ENCODE measurements around the gene TRIM46.
"Not testable (repeated sequence)": the region's sequence is repeated elsewhere in the genome, so short reads cannot be mapped to it uniquely, and the experiment has no call there.

TRIM46 gene

DNA sequence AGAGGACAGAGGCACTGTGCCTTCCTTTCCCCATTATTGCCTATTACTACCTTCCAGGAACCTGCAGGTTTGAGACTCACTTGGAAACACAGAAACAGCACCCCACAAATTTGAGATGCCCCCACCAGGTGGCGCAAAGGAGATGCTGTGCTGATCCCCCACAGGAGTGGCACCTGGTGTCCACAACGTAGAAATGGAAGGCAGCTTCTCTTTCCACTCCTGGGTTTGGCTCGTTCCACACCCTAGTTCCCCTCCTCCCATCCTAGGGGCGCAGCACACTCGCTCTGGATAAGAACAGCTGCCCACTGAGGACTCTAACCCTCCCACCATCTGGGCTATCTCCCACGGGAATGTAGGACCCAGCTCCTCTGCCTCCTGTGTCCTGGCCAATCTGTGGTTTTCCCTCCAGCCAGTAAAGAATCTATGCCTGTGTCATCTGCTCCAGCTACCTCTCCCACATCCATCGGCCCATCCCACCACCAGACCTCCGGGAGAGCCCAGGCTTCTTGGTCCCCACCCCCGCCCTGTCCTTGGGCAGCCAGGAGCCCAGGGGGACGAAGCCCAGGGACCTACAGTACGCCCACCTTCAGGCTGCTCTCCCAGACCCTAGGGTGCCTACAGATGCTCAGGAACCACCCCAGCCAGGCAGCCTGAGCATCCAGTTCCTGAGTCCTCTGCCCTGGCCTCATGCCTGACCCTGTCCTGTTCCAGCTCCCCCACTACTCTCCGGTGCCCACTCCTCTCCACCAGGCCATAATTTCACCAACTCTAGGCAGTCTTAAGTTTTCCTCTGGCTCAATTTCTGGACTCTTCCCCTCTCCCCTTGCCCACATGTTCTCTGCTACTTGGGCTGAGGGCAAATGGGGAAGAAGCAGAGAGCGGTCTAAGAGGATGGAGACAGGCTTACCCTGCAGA, 33.5 kb downstream of the TRIM46 start:
- peak; percentile 74 for DNase-seq

DNA sequence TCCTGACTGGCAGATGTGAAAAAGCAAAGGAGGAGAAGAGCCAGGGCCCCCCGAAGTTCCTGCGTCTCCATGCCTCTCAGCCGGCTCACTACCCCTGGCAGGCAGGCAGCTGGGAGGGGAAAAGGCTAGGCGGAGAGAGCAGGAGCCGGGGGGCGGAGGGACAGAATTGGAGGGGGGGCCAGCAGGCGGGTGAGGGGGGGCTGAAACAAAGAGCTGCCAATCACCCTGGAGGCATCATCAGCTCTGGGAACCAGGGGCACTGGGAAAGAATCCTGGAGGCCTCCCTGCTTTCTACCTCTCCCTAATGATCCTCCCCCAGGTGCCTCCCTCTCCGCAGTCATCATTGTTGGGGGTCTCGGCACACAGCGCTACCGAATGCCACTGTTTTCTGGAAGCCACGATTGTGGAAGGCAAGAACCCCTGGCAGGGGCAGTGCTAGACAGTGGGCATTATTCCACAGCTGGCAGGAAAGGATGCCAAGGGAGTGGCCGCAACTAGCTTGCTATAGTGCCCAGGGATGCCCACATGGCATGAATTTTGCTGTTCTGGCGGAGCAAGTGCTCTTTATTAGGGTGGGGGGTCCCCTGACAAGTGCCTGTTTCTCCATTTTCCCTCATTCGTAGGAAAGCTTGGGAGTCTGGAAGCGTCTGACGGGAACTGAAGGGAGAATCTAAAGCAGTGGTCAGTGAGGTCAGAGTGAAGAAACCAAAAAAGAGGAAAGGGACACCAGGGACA, 34.3 kb downstream of the TRIM46 start, which contains the start of gene THBS3:
THBS3 (minus strand) TSS at position 92 of the 735 bp plus-strand sequence; CDS start at position 71, 21 bp downstream.
- DNase-seq, result peak; percentile 83

- peak; percentile 82 for DNase-seq
Observed at GRCh38 chr1:155208541-155209311, 35.1 kb downstream of the TRIM46 start, which contains the start of gene MTX1. TSS of gene MTX1 (plus strand) at chr1:155208695. CDS start at chr1:155208805, 110 bp downstream.

- DNase-seq, result no peak
Observed at GRCh38 chr1:155209312-155209721, 35.7 kb downstream of the TRIM46 start.

DNA sequence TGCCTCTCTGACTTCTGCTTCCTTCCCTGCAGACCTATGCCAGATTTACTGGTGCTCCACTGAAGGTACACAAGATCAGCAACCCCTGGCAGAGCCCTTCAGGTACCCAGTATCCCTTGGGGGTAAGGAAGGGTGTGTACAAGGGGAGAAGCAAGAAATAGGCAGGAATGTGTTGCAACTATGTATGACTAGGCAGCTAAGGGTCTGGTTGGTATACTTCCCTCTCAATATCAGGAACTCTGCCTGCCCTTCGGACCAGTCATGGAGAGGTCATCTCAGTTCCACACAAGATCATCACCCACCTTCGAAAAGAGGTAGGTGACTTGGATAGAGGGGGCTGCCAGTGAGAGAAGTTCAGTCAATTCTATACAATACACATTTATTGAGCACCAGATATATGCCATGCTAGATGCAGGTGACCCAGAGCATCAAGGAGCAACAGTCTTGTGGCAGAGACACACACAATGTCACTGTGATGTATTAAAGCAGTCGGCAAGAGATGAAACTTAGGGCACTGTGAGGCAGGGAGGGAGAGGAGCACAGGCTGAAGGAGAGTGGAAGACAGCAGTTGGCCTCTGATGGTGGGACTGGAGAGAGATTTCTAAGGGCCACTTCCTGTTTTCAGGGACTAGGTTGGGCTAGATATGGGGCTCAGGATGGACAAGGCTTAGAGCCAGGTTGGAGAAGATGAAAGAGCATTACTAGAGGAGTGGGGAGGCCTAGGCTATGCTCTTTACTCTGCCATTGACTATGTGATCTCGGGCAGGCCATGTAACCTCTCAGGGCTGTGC, 36.9 kb downstream of the TRIM46 start:
- DNase-seq, result no peak

GRCh38 chr1:155211381-155212050, 37.9 kb downstream of the TRIM46 start:
- DNase-seq, result not testable (repeated sequence)

- DNase-seq, result not testable (repeated sequence)
Observed at GRCh38 chr1:155212051-155212440, 38.4 kb downstream of the TRIM46 start.

DNA sequence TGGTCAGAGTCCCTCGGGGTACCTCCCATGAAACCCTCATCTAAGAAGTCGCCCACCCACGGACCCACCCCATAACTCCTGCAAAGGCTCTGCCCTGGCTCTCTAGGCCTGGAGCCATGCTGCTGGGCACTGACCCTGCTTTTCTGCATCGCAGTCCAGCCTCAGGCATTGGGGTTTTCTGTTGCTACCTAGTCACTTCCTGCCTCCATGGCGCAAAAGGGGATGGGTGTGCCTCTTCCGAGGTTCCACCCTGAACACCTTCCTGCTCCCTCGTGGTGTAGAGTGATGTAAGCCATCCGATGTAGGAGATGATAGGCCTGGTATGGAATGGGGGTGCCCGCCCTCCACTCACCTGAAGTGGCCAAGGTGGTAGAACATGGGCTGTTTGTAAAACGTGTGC, 41.1 kb downstream of the TRIM46 start:
- not testable (repeated sequence) for DNase-seq

DNA sequence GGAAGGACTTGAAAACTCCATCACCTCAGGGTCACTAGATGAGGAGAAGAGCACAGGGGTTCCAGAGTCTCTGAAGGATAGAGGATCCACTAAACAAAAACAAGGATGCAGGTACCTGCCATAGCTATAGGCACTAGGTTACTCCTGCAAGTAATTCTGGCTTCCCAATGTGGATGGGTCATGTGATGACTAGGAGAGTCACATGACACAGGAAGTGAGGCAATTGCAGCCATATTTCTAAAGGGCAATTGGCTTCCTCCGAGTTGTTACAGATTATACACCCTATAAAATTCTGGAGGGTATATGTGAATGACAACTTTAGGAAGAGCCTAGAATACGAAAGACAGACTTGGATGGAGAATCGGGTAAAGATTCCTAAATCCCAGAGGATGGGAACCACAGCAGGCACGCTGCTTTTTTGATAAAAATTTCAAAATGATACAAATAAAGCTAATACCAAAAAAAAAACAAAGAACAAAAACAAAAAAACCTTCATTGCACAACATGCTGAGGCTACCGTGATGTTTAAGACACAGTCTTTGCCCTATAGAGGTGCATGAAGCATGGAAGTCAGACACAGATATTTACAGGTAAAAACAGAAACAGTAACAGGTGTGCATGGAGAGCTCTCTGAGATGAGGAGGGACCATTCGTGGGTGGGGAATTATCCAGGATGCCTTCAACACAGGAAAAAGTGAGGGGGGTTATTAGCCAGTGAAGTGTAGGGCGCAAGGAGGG, 45.4 kb downstream of the TRIM46 start:
- peak; percentile 55 for DNase-seq

DNA sequence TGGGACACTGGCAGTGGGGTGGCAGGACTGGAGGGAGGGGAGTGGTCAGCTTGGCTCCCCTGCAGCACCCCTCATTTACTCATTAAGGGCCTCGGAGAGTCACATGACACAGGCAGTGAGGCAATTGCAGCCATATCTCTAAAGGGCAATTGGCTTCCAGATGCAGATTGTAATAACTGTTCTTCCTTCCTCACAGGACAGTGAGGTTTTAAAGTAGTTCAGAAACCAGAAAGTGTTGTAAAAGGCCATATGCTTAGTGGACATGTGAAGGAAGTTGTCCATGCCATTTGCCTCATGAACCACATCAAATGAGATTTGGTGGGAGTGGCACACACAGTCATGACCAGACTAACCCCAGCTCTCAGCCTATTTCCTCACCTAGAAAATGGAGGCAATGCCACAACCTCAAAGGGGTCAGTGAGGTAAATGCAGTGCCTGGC, 46.0 kb downstream of the TRIM46 start:
- no peak for DNase-seq

GRCh38 chr1:155220211-155220965, 46.7 kb downstream of the TRIM46 start:
- DNase-seq, result not testable (repeated sequence)

DNA sequence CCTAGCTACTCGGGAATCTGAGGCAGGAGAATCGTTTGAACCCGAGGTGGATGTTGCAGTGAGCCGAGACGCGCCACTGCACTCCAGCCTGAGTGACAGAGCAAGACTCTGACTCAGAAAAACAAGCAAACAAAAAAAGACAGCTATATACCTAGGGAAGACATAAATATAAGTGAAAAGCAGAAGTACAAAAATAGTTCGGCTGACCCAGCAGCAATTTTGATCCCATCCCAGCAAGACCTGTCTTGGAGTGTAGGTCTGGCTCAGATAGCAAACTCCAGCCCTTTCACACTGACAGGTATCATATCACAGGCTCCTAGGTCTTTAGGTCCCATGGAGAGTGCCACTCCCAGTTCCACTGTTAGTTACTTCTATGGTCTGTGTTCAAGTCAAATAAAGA, 49.4 kb downstream of the TRIM46 start:
- no peak for DNase-seq

- DNase-seq, result not testable (repeated sequence)
Observed at GRCh38 chr1:155225404-155225759, 51.7 kb downstream of the TRIM46 start.

GRCh38 chr1:155226188-155226909, 52.7 kb downstream of the TRIM46 start:
- peak; percentile 77 for DNase-seq

- DNase-seq, result peak; percentile 53
Observed at GRCh38 chr1:155226910-155227260, 53.2 kb downstream of the TRIM46 start.

GRCh38 chr1:155227261-155228095, 53.8 kb downstream of the TRIM46 start:
- DNase-seq, result peak; percentile 98

GRCh38 chr1:155228096-155228427, 54.4 kb downstream of the TRIM46 start:
- no peak for DNase-seq

DNA sequence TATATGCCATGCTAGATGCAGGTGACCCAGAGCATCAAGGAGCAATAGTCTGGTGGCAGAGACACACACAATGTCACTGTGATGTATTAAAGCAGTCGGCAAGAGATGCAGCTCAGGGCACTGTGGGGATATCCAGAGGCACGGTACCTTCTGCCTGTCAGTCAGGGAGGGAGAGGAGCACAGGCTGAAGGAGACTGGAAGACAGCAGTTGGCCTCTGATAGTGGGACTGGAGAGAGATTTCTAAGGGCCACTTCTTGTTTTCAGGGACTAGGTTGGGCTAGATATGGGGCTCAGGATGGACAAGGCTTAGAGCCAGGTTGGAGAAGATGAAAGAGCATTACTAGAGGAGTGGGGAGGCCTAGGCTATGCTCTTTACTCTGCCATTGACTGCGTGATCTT, 57.7 kb downstream of the TRIM46 start:
- not testable (repeated sequence) for DNase-seq

Data from NCI-H2171 (cell line).